Ovary (tissue), 9 donors: Measurements from ENCODE around the gene THAP12. TPM values are rescaled to one million over a fixed set of nuclear protein-coding genes. Genes with fewer than 3 reads are reported as not detected.

Source experiments
- DNase-seq, 5 donors: peaks; one replicate each; pipeline ENCODE4 v3.0.0-alpha.2; 2019 to 2020
- H3K27ac ChIP-seq, 2 donors: fragments of 200-600 bp; one replicate each; pipeline versions ENCODE4 v1.5.1 to v1.8.0; 2019 to 2022
- H3K27me3 ChIP-seq: fragments of 200-600 bp; one replicate; pipeline ENCODE4 v1.8.0; 2022
- H3K36me3 ChIP-seq: fragments of 200-600 bp; sonication (generic); one replicate; pipeline ENCODE4 v1.5.1; 2019
- H3K4me1 ChIP-seq: one replicate; pipeline ENCODE4 v1.8.1; 2013; ENCODE audit warnings: mild to moderate bottlenecking, moderate library complexity; ENCODE audit not compliant: insufficient read depth
- H3K4me3 ChIP-seq: fragments of 200-600 bp; sonication (generic); one replicate; pipeline ENCODE4 v1.5.1; 2017
- H3K9me3 ChIP-seq, 2 donors: fragments of 200-600 bp in 1 of 2; sonication (generic) in 1 of 2; one replicate each; pipeline versions ENCODE4 v1.5.1 to v1.8.1; 2013 to 2019; ENCODE audit warnings: mild to moderate bottlenecking in 1 of 2, moderate library complexity in 1 of 2
- CTCF ChIP-seq, 3 donors: fragments of 450-650 bp in 2 of 3; fragments of 200-600 bp in 1 of 3; IDR thresholded peaks; one replicate each; pipeline versions ENCODE4 v1.5.1 to v1.8.0; 2016 to 2022; ENCODE audit warnings: antibody characterized with exemption in 3 of 3, mild to moderate bottlenecking in 1 of 3
- EP300 ChIP-seq: sonication (generic); formaldehyde crosslinking; IDR thresholded peaks from one replicate; pipeline ENCODE4 v1.6.1; 2017; ENCODE audit warnings: antibody characterized with exemption
- POLR2A ChIP-seq: fragments of 450-650 bp; IDR thresholded peaks from one replicate; pipeline ENCODE4 v1.6.1; 2017; ENCODE audit warnings: antibody characterized with exemption, mild to moderate bottlenecking, moderate library complexity
- WGBS, 3 donors: extraction: QIAGEN DNeasy Blood & Tissue Kit in 1 of 3; methylation state at CpG; one replicate each; pipeline versions ENCODE4 v1.1.5 to v1.1.7; 2013 to 2017; 5-methylcytosine and 5-hydroxymethylcytosine counted together
- intact Hi-C, 4 donors: fragments of 100-400 bp; cut with DNase I; formaldehyde crosslinking; loops; one replicate each; pipeline versions ENCODE4 v1.11.0 to v1.15.1; 2022 to 2023
- polyA plus RNA-seq, 2 donors: library from polyadenylated mRNA; stranded (reverse); fragments of 200-250 nt in 1 of 2; fragments of 350-450 nt in 1 of 2; fragmentation: Illumina TruSeq in 1 of 2; extraction: RNeasy Lipid Tissue Mini Kit (QIAGEN cat#74804) in 1 of 2; gene quantifications; one replicate each; pipeline ENCODE4 v1.2.3, GENCODE V29; 2013 to 2014
- total RNA-seq, 7 donors: library from RNA; depleted of rRNA in 2 of 7; stranded (reverse); fragments of >200 nt in 2 of 7; fragmentation: NEBNext Ultra II Directional in 3 of 7; extraction: Animal tissue kit (Norgen Biotek cat#: 25700) in 3 of 7; gene quantifications; one replicate each; pipeline versions ENCODE4 v1.1.0 to v1.2.4, GENCODE V29; 2016 to 2023
- donor health status: DM: no; HTN: no; CAD: no; lungs with moderate emphysema.
- donor health status: DM: no; HTN: no; CAD: no.
- donor health status: Bipolar disorder and iron deficiency.
- donor health status: DM: yes; HTN: yes; CAD: no.
- donor health status: DM: no; HTN: no; CAD: no.
- donor health status: DM: yes; HTN: yes; CAD: no.

The THAP12 gene
- total and polyA plus RNA-seq, 9 donors, result 23.8 to 55.6 (median 41.6) TPM

GRCh38 chr11:76380159-76380976, 564 bp downstream of the THAP12 start:
- DNase-seq, result no peak

GRCh38 chr11:76379807-76380158, 1.1 kb downstream of the THAP12 start:
- H3K4me3 ChIP-seq, result peak overlapping the region; percentile 59
- 19 to 34% (median 23%) methylated on average over 6 of the region's 6 CpGs for WGBS, 3 donors
- peaks cover 11% of the 10 kb centered on the region for H3K4me1 ChIP-seq
- no peaks in the 10 kb centered on the region for H3K9me3 ChIP-seq
- H3K36me3 ChIP-seq, result no peaks in the 10 kb centered on the region
- no peaks in the 10 kb centered on the region for H3K27me3 ChIP-seq
- H3K27ac ChIP-seq, result no peak overlapping the region
- intact Hi-C loops, result loop anchor here in 2 of 4 donors (5.0 kb wide), 1 partner anchor 63 kb away; no protein-coding TSS in a partner anchor
- TF ChIP-seq CTCF (IDR thresholded peaks at IDR 0.05), result no peak
- TF ChIP-seq EP300, result no peak
- TF ChIP-seq POLR2A, result no peak
- no peak for DNase-seq

More at GRCh38 chr11:76380159-76380976, 564 bp downstream of the THAP12 start:
- H3K27ac ChIP-seq, result peak overlapping the region; percentile 53 to 73
- 0 to 1% (median 0%) methylated on average over 45 to 80 of the region's 85 CpGs for WGBS, 3 donors
- H3K9me3 ChIP-seq, result no peaks in the 10 kb centered on the region
- no peaks in the 10 kb centered on the region for H3K27me3 ChIP-seq
- H3K4me3 ChIP-seq, result peak overlapping the region; percentile 59
- no peaks in the 10 kb centered on the region for H3K36me3 ChIP-seq
- intact Hi-C loops, result loop anchor here in 2 of 4 donors (5.0 kb wide), 1 partner anchor 62 kb away; no protein-coding TSS in a partner anchor
- peak; percentile 15 for TF ChIP-seq POLR2A
- no peak for TF ChIP-seq EP300
- no peak for TF ChIP-seq CTCF (IDR thresholded peaks at IDR 0.05)
- peaks cover 11% of the 10 kb centered on the region for H3K4me1 ChIP-seq

- TF ChIP-seq POLR2A, result no peak
- no peak for TF ChIP-seq CTCF (IDR thresholded peaks at IDR 0.05)
- no peak for TF ChIP-seq EP300
- Histone ChIP-seq H3K4me3 (no peak overlapping the region), H3K36me3 (no peaks in the 10 kb centered on the region), H3K27ac (no peak overlapping the region), H3K27me3 (no peaks in the 10 kb centered on the region), H3K9me3 (no peaks in the 10 kb centered on the region), H3K4me1 (peaks cover 9% of the 10 kb centered on the region)
- intact Hi-C loops, result no loop called here
- 89 to 91% (median 90%) methylated on average over 7 of the region's 7 CpGs for WGBS, 3 donors
- DNase-seq, result no peak
These were observed 4.0 kb downstream of the THAP12 start for GRCh38 chr11:76376746-76377558.

- peaks cover 4% of the 10 kb centered on the region for H3K4me1 ChIP-seq
- H3K4me3 ChIP-seq, result no peak overlapping the region
- no peaks in the 10 kb centered on the region for H3K27me3 ChIP-seq
- 62 to 78% (median 78%) methylated on average over 3 of the region's 3 CpGs for WGBS, 3 donors
- DNase-seq, result no peak
- intact Hi-C loops, result no loop called here
- no peak for TF ChIP-seq POLR2A
- TF ChIP-seq CTCF (IDR thresholded peaks at IDR 0.05), result no peak
- TF ChIP-seq EP300, result no peak
- H3K27ac ChIP-seq, result no peak overlapping the region
- H3K9me3 ChIP-seq, result no peaks in the 10 kb centered on the region
- no peaks in the 10 kb centered on the region for H3K36me3 ChIP-seq
These were observed 9.8 kb downstream of the THAP12 start for GRCh38 chr11:76371170-76371569.
